ENCODE data around the gene ORC5.

Gene ORC5

GRCh38 chr7:104126411-104126841 lies 81.4 kb downstream of the ORC5 start:
- DNase-seq (ENCODE audit: low read depth), result no peak

- no peak for DNase-seq (ENCODE audit: low read depth)
Observed at GRCh38 chr7:104124893-104125477, 82.8 kb downstream of the ORC5 start.

DNA sequence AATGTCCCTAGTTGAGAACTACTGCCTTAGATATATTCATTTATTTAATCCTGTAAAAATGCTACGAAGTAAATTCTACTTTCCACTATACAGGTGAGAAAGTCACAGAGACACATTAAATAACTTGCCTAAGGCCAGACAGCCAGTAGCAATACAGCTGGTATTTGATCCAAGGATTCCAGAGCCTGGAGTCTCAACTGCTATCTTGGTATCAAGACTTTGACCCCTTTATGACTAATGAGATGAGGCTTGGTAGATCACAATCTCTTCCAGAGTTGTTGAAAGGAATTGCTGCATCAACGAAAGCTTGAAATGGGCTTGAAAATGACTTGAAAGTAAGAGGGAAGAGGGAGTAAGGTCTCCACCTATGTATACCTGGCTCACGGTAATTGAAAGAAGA lies 83.3 kb downstream of the ORC5 start:
- DNase-seq (ENCODE audit: low read depth), result no peak

GRCh38 chr7:104123786-104124185 lies 84.0 kb downstream of the ORC5 start:
- no peak for DNase-seq (ENCODE audit: low read depth)

DNA sequence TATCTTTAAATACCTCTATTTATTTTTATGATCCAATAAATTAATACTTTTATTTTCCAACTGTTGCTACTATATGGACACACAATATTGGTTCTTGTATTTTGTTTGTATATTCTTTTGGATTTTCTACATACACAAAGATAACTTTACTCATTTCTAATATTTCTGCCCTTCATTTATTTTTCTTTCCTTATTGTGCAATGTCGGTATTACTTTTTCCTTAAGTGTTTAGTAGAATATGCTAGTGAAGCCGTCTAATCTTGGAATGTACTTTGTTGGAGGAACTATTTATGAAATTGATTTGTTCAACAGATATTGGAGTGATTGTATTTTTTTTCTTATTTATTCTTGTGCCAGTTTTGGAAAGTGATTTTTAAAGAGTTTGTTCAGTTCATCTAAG lies 94.0 kb downstream of the ORC5 start:
- no peak for DNase-seq (ENCODE audit: low read depth)

DNA sequence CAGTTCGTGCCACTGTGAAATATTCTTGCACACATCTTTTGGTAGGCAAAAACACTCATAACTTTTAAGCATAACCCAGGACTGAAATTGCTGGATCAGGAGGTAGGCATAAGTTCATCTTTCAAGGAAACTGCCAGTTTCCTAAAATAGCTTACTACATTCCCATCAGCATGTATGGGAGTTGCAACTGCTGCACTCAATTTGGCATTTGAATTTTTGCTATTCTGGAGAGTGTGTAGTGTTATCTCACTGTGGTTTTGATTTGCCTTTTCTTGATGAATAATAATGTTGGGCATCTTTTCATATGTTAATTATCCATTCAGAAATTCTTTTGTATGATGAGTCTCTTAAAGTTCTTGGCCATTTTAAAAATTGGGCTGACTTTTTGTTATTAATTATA lies 95.2 kb downstream of the ORC5 start:
- DNase-seq (ENCODE audit: low read depth), result no peak

- DNase-seq (ENCODE audit: low read depth), result no peak
Observed at GRCh38 chr7:104111271-104111670, 96.5 kb downstream of the ORC5 start.

DNA sequence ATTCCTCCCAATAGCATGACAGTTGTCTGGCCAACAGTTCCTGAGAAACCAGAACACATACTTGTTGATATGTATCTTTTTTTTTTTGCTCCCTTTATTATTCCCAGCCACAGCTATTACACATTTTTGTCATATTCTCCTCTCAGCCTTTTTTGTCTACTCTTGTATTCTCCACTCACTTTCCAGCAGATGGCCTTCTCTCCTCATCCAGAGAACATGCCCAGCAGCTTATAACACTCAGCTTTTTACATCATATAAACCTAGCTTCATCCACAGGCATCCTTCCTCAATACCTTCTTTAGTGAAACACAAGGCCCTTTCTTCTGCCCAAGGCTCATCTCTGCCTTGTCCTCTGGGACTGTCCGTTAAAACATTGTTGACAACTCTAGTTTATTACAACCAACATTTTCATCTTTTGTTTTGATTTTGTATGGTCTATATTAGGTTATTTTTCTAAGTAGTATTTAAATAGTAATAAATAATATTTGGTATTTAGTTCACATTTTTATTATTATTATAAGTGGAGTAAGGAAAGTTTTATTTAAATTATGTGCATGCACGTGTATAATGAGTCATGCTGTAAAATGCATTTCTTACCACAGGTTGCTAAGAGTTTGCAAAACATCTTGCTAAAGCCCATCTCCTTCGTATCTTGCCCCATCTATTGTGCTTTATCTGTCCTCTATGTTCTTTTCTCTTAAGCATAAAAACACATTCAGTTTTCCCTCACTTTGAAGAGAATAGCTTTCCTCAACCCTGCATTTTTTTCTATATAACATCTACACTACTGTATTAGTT lies 101.5 kb downstream of the ORC5 start:
- no peak for DNase-seq (ENCODE audit: low read depth)

- DNase-seq (ENCODE audit: low read depth), result no peak
Observed at GRCh38 chr7:104098890-104099289, 108.9 kb downstream of the ORC5 start.

GRCh38 chr7:104096683-104097082 lies 111.1 kb downstream of the ORC5 start:
- no peak for DNase-seq (ENCODE audit: low read depth)

GRCh38 chr7:104093127-104093526 lies 114.7 kb downstream of the ORC5 start:
- no peak for DNase-seq (ENCODE audit: low read depth)

- DNase-seq (ENCODE audit: low read depth), result no peak
Observed at GRCh38 chr7:104091242-104091641, 116.6 kb downstream of the ORC5 start.

DNA sequence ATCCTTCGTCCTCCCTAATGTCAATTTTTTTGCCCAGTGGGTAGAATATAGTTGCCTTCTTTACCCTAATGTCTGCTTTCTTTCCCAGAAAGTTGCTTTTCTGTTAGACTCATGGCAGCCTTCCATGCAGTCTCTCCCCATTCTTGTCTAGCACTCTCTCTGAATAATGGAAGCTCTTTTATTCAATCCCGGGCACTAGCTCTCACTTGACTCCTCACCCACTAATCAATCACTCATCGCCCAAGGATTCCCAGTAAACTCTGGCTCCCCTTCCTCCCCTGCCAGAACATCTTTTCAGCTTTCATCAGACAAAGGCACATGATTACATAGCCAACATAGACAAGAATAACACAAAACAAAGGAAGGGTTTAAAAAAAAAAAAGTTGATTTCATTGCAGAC lies 118.2 kb downstream of the ORC5 start:
- DNase-seq (ENCODE audit: low read depth), result no peak

- no peak for DNase-seq (ENCODE audit: low read depth)
Observed at GRCh38 chr7:104089061-104089460, 118.8 kb downstream of the ORC5 start.

Data from CMK (cell line).